RWPE2 (cell line): ENCODE measurements around the gene ALG8.
A peak's percentile ranks its signal among the peaks of the same experiment; 100 is the strongest.

Experiments used
- ATAC-seq: fragments of 200-7000 bp; cut with Tn5 transposase; 3 replicates; pipeline ENCODE4 v1.9.1; 2021; ENCODE audit warnings: low read depth
- DNase-seq: peaks from one replicate; pipeline ENCODE4 v3.0.0-alpha.2; 2020; ENCODE audit warnings: low spot score
- H3K27ac ChIP-seq: fragments of 450-650 bp; 2 replicates; pipeline ENCODE4 v1.5.1; 2017; ENCODE audit warnings: mild to moderate bottlenecking; ENCODE audit not compliant: poor library complexity, severe bottlenecking
- H3K27me3 ChIP-seq: fragments of 250-450 bp; sonication (Bioruptor Pico); 2 replicates; pipeline ENCODE4 v1.5.1; 2021; ENCODE audit warnings: mild to moderate bottlenecking, moderate library complexity; ENCODE audit not compliant: insufficient read depth, poor library complexity, severe bottlenecking
- H3K36me3 ChIP-seq: fragments of 250-450 bp; sonication (Bioruptor Pico); 2 replicates; pipeline ENCODE4 v1.5.1; 2020; ENCODE audit warnings: low read depth, mild to moderate bottlenecking, moderate library complexity
- H3K4me1 ChIP-seq: fragments of 250-450 bp; sonication (Bioruptor Pico); 2 replicates; pipeline ENCODE4 v1.5.1; 2021; ENCODE audit warnings: mild to moderate bottlenecking, moderate library complexity; ENCODE audit not compliant: insufficient read depth, poor library complexity, severe bottlenecking
- H3K4me3 ChIP-seq: fragments of 250-450 bp; sonication (Bioruptor Pico); 2 replicates; pipeline ENCODE4 v1.5.1; 2021; ENCODE audit warnings: mild to moderate bottlenecking, moderate library complexity; ENCODE audit not compliant: severe bottlenecking
- H3K9me3 ChIP-seq: fragments of 250-450 bp; sonication (Bioruptor Pico); 2 replicates; pipeline ENCODE4 v1.5.1; 2021; ENCODE audit warnings: mild to moderate bottlenecking, moderate library complexity; ENCODE audit not compliant: severe bottlenecking
- CTCF ChIP-seq: fragments of 450-650 bp; IDR thresholded peaks from one replicate; pipeline ENCODE4 v1.5.1; 2017; ENCODE audit warnings: mild to moderate bottlenecking, moderate library complexity; ENCODE audit not compliant: poor library complexity, severe bottlenecking

ALG8 gene

GRCh38 chr11:78054971-78055370, 84.5 kb downstream of the ALG8 start:
- no peaks in the 10 kb centered on the region for H3K27me3 ChIP-seq
- H3K4me1 ChIP-seq, result peaks cover 9% of the 10 kb centered on the region
- no peaks in the 10 kb centered on the region for H3K36me3 ChIP-seq
- no peak for DNase-seq
- ATAC-seq, result no peak
- TF ChIP-seq CTCF, result no peak
- no peaks in the 10 kb centered on the region for H3K9me3 ChIP-seq
- no peak overlapping the region for H3K27ac ChIP-seq
- no peak overlapping the region for H3K4me3 ChIP-seq

DNA sequence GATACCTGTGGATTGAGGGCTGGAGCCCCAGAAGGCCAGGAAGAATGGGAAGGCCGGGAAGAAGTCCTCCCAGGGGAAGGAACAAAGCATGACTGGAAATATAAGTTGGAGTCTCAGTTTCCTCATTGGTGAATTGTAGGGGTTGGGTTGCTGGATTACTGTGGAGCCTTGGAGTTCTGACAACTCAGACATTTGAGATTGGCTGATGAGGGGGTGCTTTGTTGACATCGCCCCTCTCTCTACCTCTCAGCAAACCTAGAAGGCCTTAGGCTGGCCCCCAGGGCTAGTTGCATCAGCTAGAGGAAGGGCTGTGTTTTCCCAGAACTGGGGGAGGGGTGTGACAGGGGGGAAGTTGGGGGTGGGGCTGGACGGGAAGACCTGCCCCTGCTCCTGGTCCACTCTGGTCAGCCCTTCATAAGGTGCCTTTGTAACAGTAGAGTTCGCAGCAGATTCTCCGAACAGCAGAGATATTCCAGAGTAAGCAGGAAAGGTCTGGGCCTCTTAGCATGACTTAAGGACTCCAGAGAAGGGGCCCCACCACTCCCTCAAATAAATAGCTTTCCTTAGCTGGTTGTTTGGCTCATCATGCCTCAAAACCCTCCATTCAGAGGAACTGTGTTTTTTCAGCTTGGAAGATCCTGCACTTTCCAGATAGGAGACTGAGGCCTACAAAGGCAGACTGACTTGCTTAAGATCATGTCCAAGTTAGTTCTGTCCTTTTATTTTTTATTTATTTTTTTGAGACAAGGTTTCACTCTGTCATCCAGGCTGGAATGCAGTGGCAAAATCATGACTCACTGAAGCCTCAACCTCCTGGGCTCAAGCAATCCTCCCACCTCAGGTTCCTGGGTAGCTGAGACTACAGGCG, 88.2 kb downstream of the ALG8 start:
- H3K9me3 ChIP-seq, result no peaks in the 10 kb centered on the region
- ATAC-seq (peak; percentile 90), DNase-seq (no peak)
- no peak overlapping the region for H3K4me3 ChIP-seq
- no peak for TF ChIP-seq CTCF
- no peaks in the 10 kb centered on the region for H3K27me3 ChIP-seq
- peak overlapping the region; percentile 52 for H3K27ac ChIP-seq
- no peaks in the 10 kb centered on the region for H3K36me3 ChIP-seq
- peaks cover 9% of the 10 kb centered on the region for H3K4me1 ChIP-seq
